NB4 (cell line): Measurements from ENCODE around the gene MARCKS.
A peak's percentile ranks its signal among the peaks of the same experiment; 100 is the strongest.

Experiments
- DNase-seq: peaks from one replicate; pipeline ENCODE4 v3.0.0; 2010; ENCODE audit warnings: low read depth
- H3K4me3 ChIP-seq: one replicate; pipeline ENCODE4 v1.5.1; 2011; ENCODE audit warnings: mild to moderate bottlenecking, low read depth, low read length, moderate library complexity
- CTCF ChIP-seq: IDR thresholded peaks from one replicate; pipeline ENCODE4 v1.5.1; 2012; ENCODE audit warnings: low read depth, low read length
- MAX ChIP-seq: IDR thresholded peaks from 2 replicates; pipeline ENCODE4 v1.6.1; 2011; ENCODE audit warnings: low read depth, low read length
- MYC ChIP-seq: IDR thresholded peaks from 2 replicates; pipeline ENCODE4 v1.6.1; 2011; ENCODE audit warnings: low read depth, low read length
- POLR2A ChIP-seq: IDR thresholded peaks from 2 replicates; pipeline ENCODE4 v1.6.1; 2011; ENCODE audit warnings: mild to moderate bottlenecking; ENCODE audit not compliant: insufficient read length; ENCODE audit errors: extremely low read depth

The MARCKS gene

GRCh38 chr6:113856625-113857555, at the start of gene MARCKS:
Gene MARCKS (plus strand): TSS chr6:113857345. CDS start chr6:113857746, 401 bp downstream.
- H3K4me3 ChIP-seq: peak within 1 kb of the TSS; percentile 44
- TF ChIP-seq POLR2A (no peak), CTCF (no peak), MAX (no peak), MYC (no peak)
- DNase-seq: peak; percentile 60

GRCh38 chr6:113809826-113810225, 47.3 kb upstream of the MARCKS start:
- DNase-seq: peak; percentile 46
- TF ChIP-seq POLR2A (no peak), MAX (no peak), CTCF (no peak), MYC (no peak)
- H3K4me3 ChIP-seq: no peak overlapping the region

GRCh38 chr6:113813142-113813541, 44.0 kb upstream of the MARCKS start:
- no peak for DNase-seq
- no peak for TF ChIP-seq MAX
- TF ChIP-seq MYC: no peak
- TF ChIP-seq CTCF: no peak
- no peak for TF ChIP-seq POLR2A
- H3K4me3 ChIP-seq: no peak overlapping the region

GRCh38 chr6:113818578-113818977, 38.6 kb upstream of the MARCKS start:
- no peak for DNase-seq
- TF ChIP-seq POLR2A (no peak), MAX (no peak), CTCF (no peak)
- no peak overlapping the region for H3K4me3 ChIP-seq

GRCh38 chr6:113819169-113819830, 37.8 kb upstream of the MARCKS start:
- DNase-seq: no peak
- TF ChIP-seq MAX (no peak), POLR2A (no peak), CTCF (no peak), MYC (no peak)
- H3K4me3 ChIP-seq: no peak overlapping the region
